H1 (cell line): ENCODE data around the gene PLIN1. TPM values are rescaled to one million over a fixed set of nuclear protein-coding genes. Genes with fewer than 3 reads are reported as not detected.

Source experiments
- CTCF ChIA-PET: fragments of 300-600 bp; sonication (Branson Sonifier 250); formaldehyde crosslinking; loops from one replicate; lab custom pipeline; 2021; ENCODE audit not compliant: partially characterized antibody; lab: Charles Lee
- POLR2A ChIA-PET: fragments of 300-600 bp; sonication (Branson Sonifier 250); formaldehyde crosslinking; loops from one replicate; lab custom pipeline; 2021; ENCODE audit warnings: inconsistent platforms; ENCODE audit not compliant: partially characterized antibody; lab: Charles Lee
- DNase-seq, 2 experiments: peaks; one replicate each; pipeline versions ENCODE4 v3.0.0 to v3.0.0-alpha.2; 2010 to 2022; ENCODE audit warnings: low spot score in 2 of 2, low read depth in 1 of 2, mixed read lengths in 1 of 2
- FAIRE-seq: peaks from 2 replicates; lab custom pipeline; 2011; peaks lifted over from hg19 to GRCh38; lab: Jason Lieb, UNC
- H2AFZ ChIP-seq: 2 replicates; pipeline ENCODE4 v1.8.1; 2012; ENCODE audit warnings: low read length, inconsistent platforms
- H2AK5ac ChIP-seq: 2 replicates; pipeline ENCODE4 v1.6.1; 2013; ENCODE audit warnings: low read depth, low read length
- H2BK120ac ChIP-seq: replicated peaks from 2 replicates; pipeline ENCODE3; 2013; ENCODE audit warnings: low read depth, low read length, inconsistent platforms
- H2BK12ac ChIP-seq: 2 replicates; pipeline ENCODE4 v1.6.1; 2013; ENCODE audit warnings: low read depth, low read length
- H2BK15ac ChIP-seq: 2 replicates; pipeline ENCODE4 v1.6.1; 2013; ENCODE audit warnings: low read length
- H2BK20ac ChIP-seq: 2 replicates; pipeline ENCODE4 v1.6.1; 2013; ENCODE audit warnings: low read length
- H2BK5ac ChIP-seq: 2 replicates; pipeline ENCODE4 v1.6.1; 2013; ENCODE audit warnings: low read depth, low read length
- H3K14ac ChIP-seq: 2 replicates; pipeline ENCODE4 v1.6.1; 2013; ENCODE audit warnings: inconsistent platforms; ENCODE audit not compliant: insufficient read length
- H3K18ac ChIP-seq: 2 replicates; pipeline ENCODE4 v1.6.1; 2013; ENCODE audit warnings: low read length; ENCODE audit errors: extremely low read depth
- H3K23ac ChIP-seq: 2 replicates; pipeline ENCODE4 v1.6.1; 2013; ENCODE audit warnings: inconsistent platforms; ENCODE audit not compliant: insufficient read length
- H3K23me2 ChIP-seq: 2 replicates; pipeline ENCODE4 v1.6.1; 2013; ENCODE audit warnings: low read depth, low read length
- H3K27ac ChIP-seq: 2 replicates; pipeline ENCODE4 v1.6.1; 2011; ENCODE audit warnings: low read depth, low read length, inconsistent platforms
- H3K27me3 ChIP-seq, 4 experiments: replicated peaks in 1 of 4; 1 replicate in 1 of 4; 2 replicates in 3 of 4; pipeline versions ENCODE4 v1.6.1 to v1.8.1; 2011 to 2013; ENCODE audit warnings: low read length in 3 of 4, mild to moderate bottlenecking in 3 of 4, inconsistent platforms in 2 of 4, mixed read lengths in 2 of 4, moderate library complexity in 1 of 4; ENCODE audit not compliant: control insufficient read depth in 3 of 4, insufficient read depth in 3 of 4; ENCODE audit errors: extremely low read depth in 1 of 4
- H3K36me3 ChIP-seq, 4 experiments: 2 replicates each; pipeline versions ENCODE4 v1.6.1 to v1.8.1; 2011 to 2013; ENCODE audit warnings: mild to moderate bottlenecking in 4 of 4, low read length in 3 of 4, moderate library complexity in 2 of 4, control low read depth in 1 of 4, inconsistent platforms in 1 of 4; ENCODE audit not compliant: insufficient read depth in 4 of 4, control insufficient read depth in 2 of 4
- H3K4ac ChIP-seq: replicated peaks from 2 replicates; pipeline ENCODE3; 2013; ENCODE audit warnings: low read length, low read depth, mixed read lengths, inconsistent platforms; ENCODE audit not compliant: insufficient read length
- H3K4me1 ChIP-seq, 4 experiments: replicated peaks in 1 of 4; 1 replicate in 1 of 4; 2 replicates in 3 of 4; pipeline versions ENCODE4 v1.6.1 to v1.8.1; 2011 to 2013; ENCODE audit warnings: low read length in 3 of 4, inconsistent platforms in 2 of 4, mixed read lengths in 1 of 4; ENCODE audit not compliant: insufficient read depth in 4 of 4, control insufficient read depth in 3 of 4
- H3K4me2 ChIP-seq, 2 experiments: 2 replicates each; pipeline versions ENCODE4 v1.6.1 to v1.8.1; 2011 to 2013; ENCODE audit warnings: low read depth in 2 of 2, low read length in 2 of 2, control low read depth in 1 of 2, inconsistent platforms in 1 of 2, mild to moderate bottlenecking in 1 of 2; ENCODE audit not compliant: insufficient read depth in 1 of 2
- H3K4me3 ChIP-seq, 4 experiments: fragments of 200-600, 300-600 bp in 1 of 4; sonication (generic), shearing (Covaris generic), sonication (Bioruptor Twin) in 1 of 4; 2 replicates each; pipeline versions ENCODE4 v1.5.1 to v1.8.1; 2011 to 2016; ENCODE audit warnings: low read length in 4 of 4, low read depth in 3 of 4, control low read depth in 2 of 4, inconsistent platforms in 2 of 4, mild to moderate bottlenecking in 2 of 4, mixed read lengths in 1 of 4, moderate library complexity in 1 of 4; ENCODE audit not compliant: insufficient read depth in 2 of 4; ENCODE audit errors: extremely low read depth in 1 of 4
- H3K56ac ChIP-seq: replicated peaks from 2 replicates; pipeline ENCODE3; 2013; ENCODE audit warnings: low read depth, mild to moderate bottlenecking, mixed read lengths, low read length, inconsistent platforms; ENCODE audit not compliant: insufficient read length
- H3K79me1 ChIP-seq: 2 replicates; pipeline ENCODE4 v1.6.1; 2013; ENCODE audit warnings: low read depth, low read length, control low read depth
- H3K79me2 ChIP-seq, 2 experiments: 2 replicates each; pipeline versions ENCODE4 v1.6.1 to v1.8.1; 2012 to 2013; ENCODE audit warnings: low read length in 2 of 2, mild to moderate bottlenecking in 2 of 2, inconsistent platforms in 1 of 2; ENCODE audit not compliant: insufficient read depth in 2 of 2, control insufficient read depth in 1 of 2
- H3K9ac ChIP-seq, 4 experiments: replicated peaks in 1 of 4; 1 replicate in 1 of 4; 2 replicates in 3 of 4; pipeline versions ENCODE4 v1.6.1 to v1.8.1; 2011 to 2013; ENCODE audit warnings: low read depth in 3 of 4, low read length in 3 of 4, control low read depth in 2 of 4, mild to moderate bottlenecking in 2 of 4, moderate library complexity in 2 of 4, inconsistent platforms in 1 of 4; ENCODE audit errors: extremely low read depth in 1 of 4
- H3K9me3 ChIP-seq, 2 experiments: 2 replicates each; pipeline versions ENCODE4 v1.6.1 to v1.8.1; 2012 to 2013; ENCODE audit warnings: mild to moderate bottlenecking in 2 of 2, moderate library complexity in 2 of 2, control low read depth in 1 of 2, inconsistent platforms in 1 of 2, low read depth in 1 of 2, low read length in 1 of 2, mixed read lengths in 1 of 2; ENCODE audit not compliant: insufficient read depth in 2 of 2
- H4K20me1 ChIP-seq, 2 experiments: replicated peaks in 1 of 2; 2 replicates each; pipeline versions ENCODE3 to v1.8.1; 2011 to 2013; ENCODE audit warnings: inconsistent platforms in 2 of 2, low read length in 2 of 2, mild to moderate bottlenecking in 1 of 2; ENCODE audit not compliant: insufficient read depth in 2 of 2, control insufficient read depth in 1 of 2
- H4K5ac ChIP-seq: 2 replicates; pipeline ENCODE4 v1.6.1; 2013; ENCODE audit warnings: low read length, low read depth, mixed read lengths, inconsistent platforms; ENCODE audit not compliant: insufficient read length
- H4K8ac ChIP-seq: 2 replicates; pipeline ENCODE4 v1.8.0; 2013; ENCODE audit warnings: mild to moderate bottlenecking, moderate library complexity, low read length, inconsistent platforms; ENCODE audit not compliant: insufficient read depth; ENCODE audit errors: extremely low read depth
- H4K91ac ChIP-seq: replicated peaks from 2 replicates; pipeline ENCODE3; 2013; ENCODE audit warnings: low read length, mixed read lengths, inconsistent platforms; ENCODE audit not compliant: insufficient read length
- BCL11A ChIP-seq, 2 experiments: IDR thresholded peaks; one replicate each; pipeline ENCODE4 v1.6.1; 2011; ENCODE audit warnings: low read depth in 2 of 2, low read length in 2 of 2, mild to moderate bottlenecking in 2 of 2
- CHD1 ChIP-seq: IDR thresholded peaks from 2 replicates; pipeline ENCODE4 v1.6.1; 2012; ENCODE audit warnings: low read depth, low read length, improper control_type of control experiment
- NRF1 ChIP-seq: IDR thresholded peaks from 2 replicates; pipeline ENCODE4 v1.6.1; 2011; ENCODE audit warnings: mild to moderate bottlenecking, low read depth, low read length, improper control_type of control experiment
- POLR2A ChIP-seq, 2 experiments: IDR thresholded peaks; 1 replicate in 1 of 2; 2 replicates in 1 of 2; pipeline ENCODE4 v1.6.1; 2011; ENCODE audit warnings: low read depth in 2 of 2, low read length in 2 of 2, mild to moderate bottlenecking in 2 of 2; ENCODE audit errors: control extremely low read depth in 1 of 2
- TBP ChIP-seq: IDR thresholded peaks from 2 replicates; pipeline ENCODE4 v1.6.1; 2011; ENCODE audit warnings: low read depth, low read length, improper control_type of control experiment
- YY1 ChIP-seq: IDR thresholded peaks from 2 replicates; pipeline ENCODE4 v1.6.1; 2011; ENCODE audit warnings: low read depth, mild to moderate bottlenecking, low read length
- WGBS, 2 experiments: shearing (Covaris generic) in 1 of 2; methylation state at CpG; one replicate each; pipeline versions ENCODE4 v1.1.6 to v1.1.7; 2013 to 2015; ENCODE audit warnings: low lambda C conversion rate in 2 of 2, mixed read lengths in 2 of 2, inconsistent platforms in 1 of 2, low coverage in 1 of 2, missing lambda C conversion rate in 1 of 2; ENCODE audit not compliant: insufficient replicate concordance in 2 of 2, insufficient coverage in 1 of 2, insufficient read length in 1 of 2; ENCODE audit errors: extremely low coverage in 1 of 2, missing lambda C conversion rate in 1 of 2; 5-methylcytosine and 5-hydroxymethylcytosine counted together
- polyA plus RNA-seq, 7 experiments: library from polyadenylated mRNA; depleted of rRNA in 3 of 7; stranded (reverse) in 5 of 7; unstranded in 2 of 7; fragments of >200 nt in 5 of 7; fragments of 200-250 nt in 2 of 7; gene quantifications; 1 replicate in 5 of 7; 2 replicates in 1 of 7; 4 replicates in 1 of 7; pipeline versions ENCODE4 v1.2.1 to v1.2.3, GENCODE V29; 2011 to 2013; ENCODE audit warnings: missing spikeins in 2 of 7, mixed read lengths in 2 of 7
- total RNA-seq: library from RNA; stranded (reverse); fragmentation: NEBNext Ultra II Directional; extraction: Animal tissue kit (Norgen Biotek cat#: 25700); gene quantifications from 2 replicates; pipeline ENCODE4 v1.2.1, GENCODE V29; 2021
- TF ChIP-seq, protein P1 (sequence below): IDR thresholded peaks from 2 replicates; pipeline ENCODE4 v1.6.1; 2012; ENCODE audit warnings: low read length, inconsistent platforms

The PLIN1 gene
- total and polyA plus RNA-seq, 2 of the 8 experiments (the other 6 are each of a cell fraction or from before 2014, with no cell fraction given), result 0.33 TPM; not detected in 1

DNA sequence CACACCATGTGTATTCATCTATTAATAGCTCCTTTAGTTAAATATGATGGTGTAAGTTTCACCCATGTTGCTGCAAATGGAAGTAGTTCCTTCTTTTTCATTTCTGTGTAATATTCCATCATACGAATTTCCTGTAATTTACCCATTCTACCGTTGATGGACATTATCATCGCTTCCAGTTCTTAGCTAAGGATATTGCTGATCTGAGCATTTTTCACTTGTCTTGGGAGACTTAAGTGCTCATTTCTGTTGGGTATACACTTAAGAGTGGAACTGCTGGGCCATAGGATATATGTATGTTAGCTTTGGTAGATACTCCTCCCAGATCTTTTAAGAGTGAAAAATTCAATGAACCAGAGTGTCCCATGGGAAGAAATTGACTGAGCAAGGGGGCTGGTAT is 11.0 kb downstream of the PLIN1 start:
- no peaks in the 10 kb centered on the region for H3K36me3 ChIP-seq
- no peak overlapping the region for H2BK20ac ChIP-seq
- 87% methylated on average over 3 of the region's 3 CpGs; no CpG with 5 or more reads in 1 of the 2 experiments for WGBS, 2 experiments
- no peak overlapping the region for H3K4me3 ChIP-seq
- no peak overlapping the region for H4K5ac ChIP-seq
- H3K27ac ChIP-seq, result no peak overlapping the region
- no peak overlapping the region for H3K23ac ChIP-seq
- H2BK15ac ChIP-seq, result no peak overlapping the region
- no peaks in the 10 kb centered on the region for H3K9me3 ChIP-seq
- H3K56ac ChIP-seq, result no peak overlapping the region
- no peaks in the 10 kb centered on the region for H3K79me1 ChIP-seq
- H2BK12ac ChIP-seq, result no peak overlapping the region
- no peak overlapping the region for H4K91ac ChIP-seq
- ChIA-PET POLR2A (no interaction called here), CTCF (interaction anchor here (0.9 to 1.4 kb wide), 8 partner anchors 11 to 207 kb away, joined by 3 to 5 read pairs (median 3); partner anchors contain the start of gene PLIN1)
- H3K9ac ChIP-seq, result no peak overlapping the region
- no peak overlapping the region for H3K14ac ChIP-seq
- H4K20me1 ChIP-seq, result no peaks in the 10 kb centered on the region
- no peak overlapping the region for H2BK120ac ChIP-seq
- no peaks in the 10 kb centered on the region for H3K79me2 ChIP-seq
- FAIRE-seq (no peak), DNase-seq (no peak)
- H3K23me2 ChIP-seq, result no peaks in the 10 kb centered on the region; the same call in 1 of the 2 replicates
- H3K27me3 ChIP-seq, result peaks cover 0 to 20% (median 12%) of the 10 kb centered on the region in 4 experiments; a peak in 5 of 7 replicates
- no peak overlapping the region for H4K8ac ChIP-seq
- no peak overlapping the region for H3K4me2 ChIP-seq
- peaks cover 0 to 11% (median 7%) of the 10 kb centered on the region in 4 experiments; a peak in 6 of 7 replicates for H3K4me1 ChIP-seq
- no peak overlapping the region for H2AK5ac ChIP-seq
- no peak overlapping the region for H3K18ac ChIP-seq
- H2AFZ ChIP-seq, result no peak overlapping the region
- H3K4ac ChIP-seq, result no peak overlapping the region
- TF ChIP-seq TBP (no peak), CHD1 (no peak), POLR2A (IDR thresholded peaks at IDR 0.05; ENCODE audit: control extremely low read depth in 1 of 2, low read depth in 2 of 2, low read length in 2 of 2) (no peak), BCL11A (IDR thresholded peaks at IDR 0.05; ENCODE audit: low read depth in 2 of 2, low read length in 2 of 2) (no peak), YY1 (no peak), NRF1 (no peak)
- TF ChIP-seq, protein P1, sequence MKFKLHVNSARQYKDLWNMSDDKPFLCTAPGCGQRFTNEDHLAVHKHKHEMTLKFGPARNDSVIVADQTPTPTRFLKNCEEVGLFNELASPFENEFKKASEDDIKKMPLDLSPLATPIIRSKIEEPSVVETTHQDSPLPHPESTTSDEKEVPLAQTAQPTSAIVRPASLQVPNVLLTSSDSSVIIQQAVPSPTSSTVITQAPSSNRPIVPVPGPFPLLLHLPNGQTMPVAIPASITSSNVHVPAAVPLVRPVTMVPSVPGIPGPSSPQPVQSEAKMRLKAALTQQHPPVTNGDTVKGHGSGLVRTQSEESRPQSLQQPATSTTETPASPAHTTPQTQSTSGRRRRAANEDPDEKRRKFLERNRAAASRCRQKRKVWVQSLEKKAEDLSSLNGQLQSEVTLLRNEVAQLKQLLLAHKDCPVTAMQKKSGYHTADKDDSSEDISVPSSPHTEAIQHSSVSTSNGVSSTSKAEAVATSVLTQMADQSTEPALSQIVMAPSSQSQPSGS, result no peak
- no peak overlapping the region for H2BK5ac ChIP-seq
